ENCODE results near the gene ROBO2. TPM values are rescaled to one million over a fixed set of nuclear protein-coding genes. Genes with fewer than 3 reads are reported as not detected.

Gene ROBO2
- total RNA-seq, 6 experiments from 2014 or later, result 0.09 to 0.36 (median 0.20) TPM

GRCh38 chr3:77240072-77240650, 200.3 kb downstream of the ROBO2 start:
- H3K36me3 Mint-ChIP-seq (ENCODE audit: low read depth), result no peaks in the 10 kb centered on the region; the same call in 1 of the 2 replicates
- H3K4me3 Mint-ChIP-seq, result no peak overlapping the region
- TF ChIP-seq CTCF (IDR thresholded peaks at IDR 0.05), result no peak
- H3K27me3 Mint-ChIP-seq (ENCODE audit: insufficient read depth), result no peaks in the 10 kb centered on the region
- no peak for DNase-seq
- no peak overlapping the region for H3K27ac Mint-ChIP-seq
- H3K9me3 Mint-ChIP-seq, result peaks cover 35% of the 10 kb centered on the region
- no peaks in the 10 kb centered on the region for H3K4me1 Mint-ChIP-seq (ENCODE audit: low read depth)

GRCh38 chr3:77242371-77242770, 202.5 kb downstream of the ROBO2 start:
- DNase-seq, result no peak
- Mint-ChIP-seq H3K36me3 (ENCODE audit: low read depth) (no peaks in the 10 kb centered on the region; the same call in 1 of the 2 replicates), H3K4me3 (no peak overlapping the region), H3K9me3 (peaks cover 31% of the 10 kb centered on the region), H3K27ac (no peak overlapping the region), H3K4me1 (ENCODE audit: low read depth) (no peaks in the 10 kb centered on the region), H3K27me3 (ENCODE audit: insufficient read depth) (peaks cover 1% of the 10 kb centered on the region; the same call in 1 of the 2 replicates)
- no peak for TF ChIP-seq CTCF (IDR thresholded peaks at IDR 0.05)

GRCh38 chr3:77244981-77245380, 205.1 kb downstream of the ROBO2 start:
- H3K27me3 Mint-ChIP-seq (ENCODE audit: insufficient read depth), result peaks cover 1% of the 10 kb centered on the region; the same call in 1 of the 2 replicates
- no peak for TF ChIP-seq CTCF (IDR thresholded peaks at IDR 0.05)
- no peak overlapping the region for H3K4me3 Mint-ChIP-seq
- H3K36me3 Mint-ChIP-seq (ENCODE audit: low read depth), result no peaks in the 10 kb centered on the region; the same call in 1 of the 2 replicates
- H3K9me3 Mint-ChIP-seq, result peaks cover 22% of the 10 kb centered on the region
- no peaks in the 10 kb centered on the region for H3K4me1 Mint-ChIP-seq (ENCODE audit: low read depth)
- no peak for DNase-seq
- H3K27ac Mint-ChIP-seq, result no peak overlapping the region

GRCh38 chr3:77247061-77247460, 207.2 kb downstream of the ROBO2 start:
- no peak for TF ChIP-seq CTCF (IDR thresholded peaks at IDR 0.05)
- H3K9me3 Mint-ChIP-seq, result peaks cover 22% of the 10 kb centered on the region
- no peak for DNase-seq
- peaks cover 1% of the 10 kb centered on the region; the same call in 1 of the 2 replicates for H3K27me3 Mint-ChIP-seq (ENCODE audit: insufficient read depth)
- H3K36me3 Mint-ChIP-seq (ENCODE audit: low read depth), result no peaks in the 10 kb centered on the region; the same call in 1 of the 2 replicates
- H3K27ac Mint-ChIP-seq, result no peak overlapping the region
- H3K4me3 Mint-ChIP-seq, result no peak overlapping the region
- H3K4me1 Mint-ChIP-seq (ENCODE audit: low read depth), result no peaks in the 10 kb centered on the region

GRCh38 chr3:77247817-77248216, 207.9 kb downstream of the ROBO2 start:
- Mint-ChIP-seq H3K4me3 (no peak overlapping the region), H3K36me3 (ENCODE audit: low read depth) (no peaks in the 10 kb centered on the region; the same call in 1 of the 2 replicates), H3K9me3 (peaks cover 22% of the 10 kb centered on the region), H3K4me1 (ENCODE audit: low read depth) (no peaks in the 10 kb centered on the region), H3K27ac (no peak overlapping the region), H3K27me3 (ENCODE audit: insufficient read depth) (peaks cover 1% of the 10 kb centered on the region; the same call in 1 of the 2 replicates)
- TF ChIP-seq CTCF (IDR thresholded peaks at IDR 0.05), result no peak
- DNase-seq, result no peak

Data from HFFc6 (cell line).